HL-60/S4 treated with retinoic acid at 250 ng/mL for 4 days and 3 days (cell line): ENCODE measurements around the gene CENPF.

Experiments
- in situ Hi-C: fragments of 300-500 bp; cut with MboI; formaldehyde crosslinking; loops from 2 replicates; pipeline ENCODE4 v1.7.0; 2022; ENCODE audit warnings: low sequenced_read_pairs

Gene CENPF

DNA sequence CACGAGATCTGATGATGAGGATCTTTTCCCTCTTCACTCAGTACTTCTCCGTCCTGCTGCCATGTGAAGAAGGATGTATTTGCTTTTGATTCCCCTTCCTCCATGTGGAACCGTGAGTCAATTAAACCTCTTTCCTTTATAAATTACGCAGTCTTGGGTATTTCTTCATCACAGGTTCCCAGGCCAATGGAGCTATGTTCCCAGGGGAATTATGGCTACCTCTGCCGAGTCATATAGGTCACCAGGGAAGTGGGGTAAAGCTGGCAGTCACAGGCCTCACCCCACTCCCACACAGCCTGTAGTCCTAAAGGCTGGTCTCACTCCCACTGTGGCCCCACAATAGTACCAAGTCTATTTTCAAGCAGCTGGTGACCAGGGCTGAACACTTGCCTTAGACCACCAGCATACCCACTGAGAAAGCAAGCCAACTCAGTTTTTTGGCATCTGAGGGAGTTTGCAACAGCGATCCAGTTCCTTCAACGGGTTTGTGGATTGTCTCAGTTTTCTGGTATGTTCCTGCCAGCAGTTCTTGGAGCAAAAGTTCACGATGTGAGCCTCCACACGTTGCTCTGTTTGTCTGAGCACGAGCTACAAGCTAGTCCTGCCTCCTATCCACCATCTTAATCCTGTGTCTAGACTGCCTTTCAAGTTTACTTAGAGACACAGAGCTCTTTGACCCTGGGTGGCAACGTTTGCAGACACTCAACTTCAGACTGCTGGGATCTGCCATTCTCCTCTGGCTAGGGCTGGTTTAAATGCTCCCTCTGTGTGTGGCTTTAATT, 104.5 kb downstream of the CENPF start:
- in situ Hi-C loops = no loop called here

DNA sequence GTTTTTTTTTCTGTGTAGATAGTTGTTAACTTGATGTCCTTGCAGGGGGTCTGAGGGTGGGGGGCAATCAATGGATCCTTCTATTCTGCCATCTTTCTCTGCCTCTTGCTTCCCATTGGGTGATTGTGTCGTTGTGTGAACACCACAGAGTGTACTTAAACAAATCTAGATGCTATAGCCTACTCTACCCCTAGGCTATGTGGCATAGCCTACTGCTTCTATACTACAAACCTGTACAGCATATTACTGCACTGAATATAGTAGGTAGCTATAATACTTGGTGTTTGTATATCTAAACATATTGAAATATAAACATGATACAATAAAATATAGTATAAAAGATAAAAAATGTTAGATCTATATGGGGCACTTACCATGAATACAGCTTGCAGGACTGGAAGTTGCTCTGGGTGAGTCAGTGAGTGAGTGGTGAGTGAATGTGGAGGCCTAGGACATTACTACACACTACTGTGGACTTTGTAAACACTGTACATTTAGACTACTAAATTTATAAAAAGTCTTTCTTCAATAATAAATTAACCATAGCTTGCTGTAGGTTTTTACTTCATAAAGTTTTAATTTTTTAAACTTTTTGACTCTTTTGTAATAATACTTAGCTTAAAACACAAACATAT, 105.4 kb downstream of the CENPF start:
- in situ Hi-C loops = no loop called here

DNA sequence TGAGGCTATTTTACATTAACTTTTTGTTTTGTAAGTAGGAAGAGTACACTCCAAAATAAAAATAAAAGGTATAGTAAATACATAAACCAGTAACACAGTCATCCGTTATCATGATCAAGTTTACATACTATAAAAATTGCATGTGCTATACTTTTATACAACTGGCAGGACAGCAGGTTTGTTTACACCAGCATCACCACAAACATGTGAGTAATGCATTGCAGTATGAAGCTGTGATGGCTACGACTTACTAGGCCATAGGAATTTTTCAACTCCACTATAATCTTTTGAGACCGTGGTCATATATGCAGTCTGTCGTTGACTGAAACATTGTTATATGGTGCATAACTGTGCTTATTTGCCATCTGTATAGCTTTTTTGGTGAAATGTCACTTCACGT, 106.2 kb downstream of the CENPF start:
- in situ Hi-C loops = no loop called here

DNA sequence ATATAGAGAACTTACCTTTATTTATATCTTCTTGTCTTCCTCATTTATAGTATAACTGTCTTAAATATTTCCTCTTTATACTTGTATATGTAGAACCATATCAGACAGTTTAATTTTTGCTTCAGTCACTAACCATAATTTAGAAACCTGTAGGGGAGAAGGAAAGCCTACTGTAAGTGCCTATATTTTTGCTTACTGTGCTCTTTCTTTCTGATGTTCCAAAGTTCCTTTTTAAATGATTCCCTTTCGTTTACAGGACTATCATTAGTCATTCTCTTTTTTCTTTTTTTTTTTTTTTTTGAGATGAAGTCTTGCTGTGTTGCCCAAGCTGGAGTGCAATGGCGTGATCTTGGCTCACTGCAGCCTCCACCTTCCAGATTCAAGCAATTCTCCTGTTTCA, 109.7 kb downstream of the CENPF start:
- in situ Hi-C loops = no loop called here
